GM23248 (cell line): ENCODE results near the gene CENPM.
A peak's percentile ranks its signal among the peaks of the same experiment; 100 is the strongest.

Source experiments
- EZH2 ChIP-seq: fragments of 200-600 bp; sonication (generic); IDR thresholded peaks from 2 replicates; pipeline ENCODE4 v1.6.1; 2018; ENCODE audit warnings: antibody characterized with exemption, mild to moderate bottlenecking; ENCODE audit not compliant: insufficient read depth, poor library complexity, severe bottlenecking
- EZH2phosphoT487 ChIP-seq: fragments of 200-600 bp; sonication (generic); IDR thresholded peaks from 2 replicates; pipeline ENCODE4 v1.6.1; 2018; ENCODE audit warnings: antibody characterized with exemption, moderate library complexity, mild to moderate bottlenecking, low read depth; ENCODE audit not compliant: insufficient read depth

- peak; percentile 64 for TF ChIP-seq EZH2
- TF ChIP-seq EZH2phosphoT487, result no peak
Observed at GRCh38 chr22:41915035-41915785, 31.7 kb downstream of the CENPM start, which contains the start of gene SHISA8.
